DOHH2 (cell line): Measurements from ENCODE around the gene DCDC1.

Experiments
- H3F3A ChIP-seq: fragments of 200-600 bp; sonication (generic), shearing (Covaris generic); 2 replicates; pipeline ENCODE4 v1.6.0; 2016; ENCODE audit warnings: antibody characterized with exemption, mild to moderate bottlenecking; ENCODE audit not compliant: control insufficient read depth, insufficient read depth
- H3K27ac ChIP-seq: fragments of 200-600 bp; sonication (generic); 2 replicates; pipeline ENCODE4 v1.5.1; 2014; ENCODE audit warnings: low read depth, mild to moderate bottlenecking, low read length, moderate library complexity
- H3K27me3 ChIP-seq: fragments of 200-600 bp; sonication (generic); 2 replicates; pipeline ENCODE4 v1.6.1; 2014; ENCODE audit warnings: mild to moderate bottlenecking, low read length, mixed read lengths; ENCODE audit not compliant: control insufficient read depth
- H3K36me3 ChIP-seq: fragments of 200-600 bp; sonication (generic); 2 replicates; pipeline ENCODE4 v1.6.1; 2014; ENCODE audit warnings: mild to moderate bottlenecking, low read length, moderate library complexity, mixed read lengths; ENCODE audit not compliant: control insufficient read depth
- H3K4me1 ChIP-seq: fragments of 200-600 bp; sonication (generic); 2 replicates; pipeline ENCODE4 v1.6.1; 2014; ENCODE audit warnings: mild to moderate bottlenecking, low read length, mixed read lengths; ENCODE audit not compliant: control insufficient read depth
- H3K4me2 ChIP-seq: fragments of 200-600 bp; sonication (generic); 2 replicates; pipeline ENCODE4 v1.6.0; 2014; ENCODE audit warnings: mild to moderate bottlenecking, low read length, moderate library complexity
- H3K4me3 ChIP-seq: fragments of 200-600 bp; sonication (generic); 2 replicates; pipeline ENCODE4 v1.5.1; 2014; ENCODE audit warnings: mild to moderate bottlenecking, low read length, mixed read lengths
- H3K79me2 ChIP-seq: fragments of 200-600 bp; sonication (generic); 2 replicates; pipeline ENCODE4 v1.6.1; 2014; ENCODE audit warnings: mild to moderate bottlenecking, low read length, mixed read lengths; ENCODE audit not compliant: control insufficient read depth
- H3K9me2 ChIP-seq: fragments of 200-600 bp; sonication (generic); replicated peaks from 2 replicates; pipeline ENCODE4 v1.6.1; 2014; ENCODE audit warnings: mild to moderate bottlenecking, low read length, mixed read lengths; ENCODE audit not compliant: control insufficient read depth
- H3K9me3 ChIP-seq: fragments of 200-600 bp; sonication (generic); 2 replicates; pipeline ENCODE4 v1.6.1; 2014; ENCODE audit warnings: antibody characterized with exemption, low read length, mixed read lengths; ENCODE audit not compliant: control insufficient read depth, insufficient read depth
- H4K20me1 ChIP-seq: fragments of 200-600 bp; sonication (generic); 2 replicates; pipeline ENCODE4 v1.6.0; 2014; ENCODE audit warnings: low read depth, mild to moderate bottlenecking, antibody characterized with exemption, low read length, moderate library complexity; ENCODE audit not compliant: control insufficient read depth, insufficient read depth
- CTCF ChIP-seq: fragments of 200-600 bp; sonication (generic); IDR thresholded peaks from one replicate; pipeline ENCODE4 v1.5.1; 2014; ENCODE audit warnings: antibody characterized with exemption, mild to moderate bottlenecking, low read depth, low read length; ENCODE audit not compliant: poor library complexity, severe bottlenecking
- EZH2phosphoT487 ChIP-seq: fragments of 200-600 bp; sonication (generic); IDR thresholded peaks from 2 replicates; pipeline ENCODE4 v1.6.1; 2017; ENCODE audit warnings: borderline replicate concordance, mild to moderate bottlenecking, antibody characterized with exemption, low read length, moderate library complexity, mixed read lengths

Gene DCDC1

GRCh38 chr11:31417357-31417756 lies 47.8 kb upstream of the DCDC1 start:
- no peak overlapping the region for H3K4me3 ChIP-seq
- no peaks in the 10 kb centered on the region for H4K20me1 ChIP-seq
- H3K9me2 ChIP-seq, result no peaks in the 10 kb centered on the region
- H3K79me2 ChIP-seq, result no peaks in the 10 kb centered on the region
- H3K27ac ChIP-seq, result no peak overlapping the region
- H3K4me1 ChIP-seq, result no peaks in the 10 kb centered on the region
- no peak overlapping the region for H3K4me2 ChIP-seq
- no peaks in the 10 kb centered on the region for H3K27me3 ChIP-seq
- TF ChIP-seq EZH2phosphoT487, result no peak
- TF ChIP-seq CTCF, result no peak
- no peaks in the 10 kb centered on the region for H3K9me3 ChIP-seq
- no peaks in the 10 kb centered on the region for H3F3A ChIP-seq
- H3K36me3 ChIP-seq, result no peaks in the 10 kb centered on the region

GRCh38 chr11:31415435-31415834 lies 45.9 kb upstream of the DCDC1 start:
- Histone ChIP-seq H3K4me3 (no peak overlapping the region), H3F3A (no peaks in the 10 kb centered on the region), H3K36me3 (no peaks in the 10 kb centered on the region), H3K4me2 (no peak overlapping the region), H4K20me1 (no peaks in the 10 kb centered on the region), H3K27me3 (no peaks in the 10 kb centered on the region), H3K9me2 (no peaks in the 10 kb centered on the region), H3K4me1 (no peaks in the 10 kb centered on the region), H3K79me2 (no peaks in the 10 kb centered on the region), H3K27ac (no peak overlapping the region), H3K9me3 (no peaks in the 10 kb centered on the region)
- TF ChIP-seq EZH2phosphoT487, result no peak

- no peak for TF ChIP-seq EZH2phosphoT487
- H3K27ac ChIP-seq, result no peak overlapping the region
- H3K4me3 ChIP-seq, result no peak overlapping the region
- H3K27me3 ChIP-seq, result no peaks in the 10 kb centered on the region
- H3K4me2 ChIP-seq, result no peak overlapping the region
- H3K36me3 ChIP-seq, result no peaks in the 10 kb centered on the region
- H3K9me3 ChIP-seq, result no peaks in the 10 kb centered on the region
- H3K9me2 ChIP-seq, result no peaks in the 10 kb centered on the region
- H3F3A ChIP-seq, result no peaks in the 10 kb centered on the region
- no peaks in the 10 kb centered on the region for H4K20me1 ChIP-seq
- H3K79me2 ChIP-seq, result no peaks in the 10 kb centered on the region
- no peaks in the 10 kb centered on the region for H3K4me1 ChIP-seq
These were observed 44.8 kb upstream of the DCDC1 start for GRCh38 chr11:31414338-31414737.

GRCh38 chr11:31412946-31413345 lies 43.4 kb upstream of the DCDC1 start:
- Histone ChIP-seq H4K20me1 (no peaks in the 10 kb centered on the region), H3K4me1 (no peaks in the 10 kb centered on the region), H3F3A (no peaks in the 10 kb centered on the region), H3K9me2 (no peaks in the 10 kb centered on the region), H3K4me2 (no peak overlapping the region), H3K9me3 (no peaks in the 10 kb centered on the region), H3K27ac (no peak overlapping the region), H3K27me3 (no peaks in the 10 kb centered on the region), H3K4me3 (no peak overlapping the region), H3K36me3 (no peaks in the 10 kb centered on the region), H3K79me2 (no peaks in the 10 kb centered on the region)
- TF ChIP-seq CTCF (no peak), EZH2phosphoT487 (no peak)
